Skeletal muscle satellite cell (primary cell): ENCODE results near the gene RAPGEF1.
"Not testable (repeated sequence)": the region's sequence is repeated elsewhere in the genome, so short reads cannot be mapped to it uniquely, and the experiment has no call there.

ENCODE experiments used
- H3K27me3 ChIP-seq: 2 replicates; pipeline ENCODE4 v1.7.0; 2013; ENCODE audit warnings: low read length; ENCODE audit not compliant: control insufficient read depth, insufficient read depth
- H3K36me3 ChIP-seq: 2 replicates; pipeline ENCODE4 v1.7.0; 2013; ENCODE audit warnings: mild to moderate bottlenecking, control low read depth, low read length; ENCODE audit not compliant: insufficient read depth
- H3K4me1 ChIP-seq: 2 replicates; pipeline ENCODE4 v1.7.0; 2013; ENCODE audit warnings: low read length; ENCODE audit not compliant: control insufficient read depth, insufficient read depth
- H3K4me2 ChIP-seq: 2 replicates; pipeline ENCODE4 v1.7.0; 2013; ENCODE audit warnings: mild to moderate bottlenecking, low read length
- H3K4me3 ChIP-seq: 2 replicates; pipeline ENCODE4 v1.7.0; 2013; ENCODE audit warnings: low read length
- H3K9ac ChIP-seq: 2 replicates; pipeline ENCODE4 v1.7.0; 2013; ENCODE audit warnings: mild to moderate bottlenecking, low read depth, low read length, moderate library complexity
- H3K9me3 ChIP-seq: replicated peaks from 2 replicates; pipeline ENCODE4 v1.7.0; 2013; ENCODE audit warnings: mild to moderate bottlenecking, control low read depth, low read length

RAPGEF1 gene

DNA sequence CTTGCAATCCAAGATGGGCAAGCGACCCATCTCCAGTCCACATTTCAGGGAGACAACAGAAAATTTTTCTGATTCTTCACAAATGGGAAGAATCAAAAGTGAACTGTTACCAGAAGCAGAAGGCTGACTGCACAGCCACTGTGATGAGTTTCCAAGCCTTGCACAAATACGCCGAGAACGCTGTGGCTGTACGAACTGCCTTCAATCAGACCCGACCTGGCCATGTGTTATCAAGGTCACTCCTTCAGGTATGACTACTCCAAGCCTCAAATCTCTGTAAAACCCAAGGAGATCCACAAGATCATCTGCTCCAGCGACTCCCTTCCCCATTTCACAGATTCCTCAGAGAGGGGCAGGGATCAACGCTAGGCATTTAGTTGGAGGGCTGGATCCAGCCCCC is 26.9 kb downstream of the RAPGEF1 start:
- Histone ChIP-seq H3K4me3 (no peak overlapping the region), H3K4me2 (no peak overlapping the region), H3K9me3 (no peaks in the 10 kb centered on the region), H3K4me1 (peaks cover 48% of the 10 kb centered on the region), H3K27me3 (no peaks in the 10 kb centered on the region), H3K9ac (no peak overlapping the region), H3K36me3 (no peaks in the 10 kb centered on the region)

- Histone ChIP-seq H3K9me3 (no peaks in the 10 kb centered on the region), H3K9ac (no peak overlapping the region), H3K4me2 (no peak overlapping the region), H3K4me3 (no peak overlapping the region), H3K27me3 (no peaks in the 10 kb centered on the region), H3K4me1 (peaks cover 56% of the 10 kb centered on the region), H3K36me3 (no peaks in the 10 kb centered on the region)
Observed at GRCh38 chr9:131712151-131712716, 27.6 kb downstream of the RAPGEF1 start.

DNA sequence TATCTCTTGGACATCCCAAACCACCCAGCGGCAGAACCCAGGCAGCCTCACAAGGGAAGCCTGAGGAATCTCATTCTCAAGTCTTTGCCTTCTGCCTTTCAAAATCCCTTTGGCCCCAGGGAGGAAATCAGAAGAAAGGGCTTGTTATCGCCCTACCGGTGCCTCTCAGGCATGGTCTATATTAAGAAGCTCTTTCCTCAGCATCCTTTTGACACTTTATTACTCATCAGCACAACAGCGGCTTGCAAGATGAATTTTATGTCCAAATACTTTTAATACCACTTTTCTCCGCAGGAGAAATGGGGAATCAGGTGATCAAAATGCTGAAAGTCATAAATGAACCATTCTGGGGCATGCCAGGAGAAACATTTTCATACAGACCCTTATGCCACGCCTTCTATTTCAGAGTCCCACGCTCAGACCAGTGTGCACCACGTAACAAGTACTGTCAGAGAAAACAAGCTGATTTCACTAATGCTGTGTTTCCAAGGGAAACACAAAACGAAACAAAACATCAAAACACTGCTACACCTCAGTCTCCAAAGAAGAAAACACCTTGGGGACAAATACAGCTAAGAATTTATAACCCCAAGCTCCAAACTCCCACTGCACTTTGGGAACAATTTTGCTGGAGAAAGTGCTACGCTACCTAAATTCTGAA is 30.0 kb downstream of the RAPGEF1 start:
- no peaks in the 10 kb centered on the region for H3K27me3 ChIP-seq
- no peaks in the 10 kb centered on the region for H3K36me3 ChIP-seq
- H3K9me3 ChIP-seq: no peaks in the 10 kb centered on the region
- no peak overlapping the region for H3K4me3 ChIP-seq
- peaks cover 76% of the 10 kb centered on the region for H3K4me1 ChIP-seq
- H3K4me2 ChIP-seq: peak overlapping the region; percentile 47
- H3K9ac ChIP-seq: peak overlapping the region; percentile 63

- H3K9ac ChIP-seq: peak overlapping the region; percentile 63
Observed at GRCh38 chr9:131709010-131709770, 30.7 kb downstream of the RAPGEF1 start.

GRCh38 chr9:131708226-131709002 is 31.5 kb downstream of the RAPGEF1 start:
- no peaks in the 10 kb centered on the region for H3K36me3 ChIP-seq
- no peaks in the 10 kb centered on the region for H3K27me3 ChIP-seq
- H3K4me1 ChIP-seq: peaks cover 71% of the 10 kb centered on the region
- peak overlapping the region; percentile 65 for H3K4me2 ChIP-seq
- H3K4me3 ChIP-seq: peak overlapping the region; percentile 28
- no peaks in the 10 kb centered on the region for H3K9me3 ChIP-seq
- peak overlapping the region; percentile 65 for H3K9ac ChIP-seq

More at GRCh38 chr9:131709010-131709770, 30.7 kb downstream of the RAPGEF1 start:
- H3K27me3 ChIP-seq, H3K4me3 ChIP-seq, H3K36me3 ChIP-seq, H3K9me3 ChIP-seq: not testable (repeated sequence)
- H3K4me2 ChIP-seq: peak overlapping the region; percentile 47
- peaks cover 76% of the 10 kb centered on the region for H3K4me1 ChIP-seq

DNA sequence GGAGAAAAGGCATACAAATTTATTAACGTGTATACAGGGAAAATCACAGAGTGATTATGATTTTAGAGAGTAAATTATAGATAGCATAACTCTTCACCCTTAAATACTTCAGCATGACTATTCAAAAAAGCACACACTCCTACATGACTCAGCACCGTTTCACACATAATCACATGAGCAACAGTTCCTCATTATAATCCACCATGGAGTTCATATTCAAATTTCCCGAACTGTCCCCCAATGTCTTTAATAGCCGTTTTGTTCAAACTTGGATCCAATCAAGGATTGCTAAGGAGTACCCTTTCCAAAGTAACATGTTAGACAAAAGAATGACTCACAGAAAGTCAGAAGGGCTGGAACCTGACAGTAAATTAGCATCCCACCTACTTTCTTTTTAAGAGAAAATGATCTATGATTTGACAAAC is 32.1 kb downstream of the RAPGEF1 start:
- Histone ChIP-seq H3K4me1 (peaks cover 65% of the 10 kb centered on the region), H3K4me2 (peak overlapping the region; percentile 65), H3K27me3 (no peaks in the 10 kb centered on the region), H3K9ac (peak overlapping the region; percentile 65), H3K4me3 (peak overlapping the region; percentile 33), H3K36me3 (no peaks in the 10 kb centered on the region), H3K9me3 (no peaks in the 10 kb centered on the region)

DNA sequence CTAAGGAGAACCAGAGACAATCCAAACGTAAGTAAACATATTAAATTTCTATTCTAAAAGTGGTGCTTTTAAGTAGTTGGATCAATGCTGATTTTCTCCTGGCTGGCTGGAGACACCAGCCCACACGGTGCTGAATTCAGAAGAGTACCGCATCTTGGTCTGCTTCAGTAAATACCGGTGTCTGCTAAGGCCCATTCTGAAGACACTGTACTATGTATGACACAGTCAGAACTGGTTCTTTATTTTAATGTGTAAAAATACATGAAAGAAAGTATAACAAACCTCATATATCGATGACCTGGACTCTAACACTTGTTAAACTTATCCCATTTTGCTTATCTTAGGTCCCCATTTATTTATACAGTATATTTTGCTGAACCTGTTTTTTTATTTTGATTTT is 32.8 kb downstream of the RAPGEF1 start:
- H3K9ac ChIP-seq: peak overlapping the region; percentile 65
- peak overlapping the region; percentile 65 for H3K4me2 ChIP-seq
- peak overlapping the region; percentile 33 for H3K4me3 ChIP-seq
- H3K27me3 ChIP-seq: no peaks in the 10 kb centered on the region
- peaks cover 65% of the 10 kb centered on the region for H3K4me1 ChIP-seq
- no peaks in the 10 kb centered on the region for H3K36me3 ChIP-seq
- H3K9me3 ChIP-seq: no peaks in the 10 kb centered on the region

DNA sequence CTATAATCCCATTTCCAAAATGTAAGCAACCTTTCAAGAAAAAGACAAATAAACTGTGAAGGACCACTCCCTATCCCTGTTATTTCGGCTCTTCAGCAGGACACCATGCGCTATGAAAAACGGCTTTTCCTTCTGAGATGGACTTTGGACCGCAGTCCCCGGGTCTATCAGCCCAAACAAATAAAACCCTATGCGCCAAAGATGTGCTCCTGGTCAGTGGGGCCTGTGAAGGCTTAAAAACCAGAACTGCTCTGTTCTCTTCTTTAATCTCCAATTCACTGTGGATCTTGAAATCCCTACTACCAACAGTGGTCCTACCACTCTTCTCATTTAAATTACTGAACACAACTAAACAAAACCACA is 33.3 kb downstream of the RAPGEF1 start:
- Histone ChIP-seq H3K4me3 (no peak overlapping the region), H3K9ac (no peak overlapping the region), H3K27me3 (no peaks in the 10 kb centered on the region), H3K9me3 (no peaks in the 10 kb centered on the region), H3K4me2 (no peak overlapping the region), H3K36me3 (no peaks in the 10 kb centered on the region), H3K4me1 (peaks cover 65% of the 10 kb centered on the region)

GRCh38 chr9:131704988-131705387 is 34.9 kb downstream of the RAPGEF1 start:
- Histone ChIP-seq H3K9me3 (no peaks in the 10 kb centered on the region), H3K4me3 (no peak overlapping the region), H3K4me1 (peaks cover 60% of the 10 kb centered on the region), H3K4me2 (no peak overlapping the region), H3K9ac (no peak overlapping the region), H3K36me3 (no peaks in the 10 kb centered on the region), H3K27me3 (no peaks in the 10 kb centered on the region)

DNA sequence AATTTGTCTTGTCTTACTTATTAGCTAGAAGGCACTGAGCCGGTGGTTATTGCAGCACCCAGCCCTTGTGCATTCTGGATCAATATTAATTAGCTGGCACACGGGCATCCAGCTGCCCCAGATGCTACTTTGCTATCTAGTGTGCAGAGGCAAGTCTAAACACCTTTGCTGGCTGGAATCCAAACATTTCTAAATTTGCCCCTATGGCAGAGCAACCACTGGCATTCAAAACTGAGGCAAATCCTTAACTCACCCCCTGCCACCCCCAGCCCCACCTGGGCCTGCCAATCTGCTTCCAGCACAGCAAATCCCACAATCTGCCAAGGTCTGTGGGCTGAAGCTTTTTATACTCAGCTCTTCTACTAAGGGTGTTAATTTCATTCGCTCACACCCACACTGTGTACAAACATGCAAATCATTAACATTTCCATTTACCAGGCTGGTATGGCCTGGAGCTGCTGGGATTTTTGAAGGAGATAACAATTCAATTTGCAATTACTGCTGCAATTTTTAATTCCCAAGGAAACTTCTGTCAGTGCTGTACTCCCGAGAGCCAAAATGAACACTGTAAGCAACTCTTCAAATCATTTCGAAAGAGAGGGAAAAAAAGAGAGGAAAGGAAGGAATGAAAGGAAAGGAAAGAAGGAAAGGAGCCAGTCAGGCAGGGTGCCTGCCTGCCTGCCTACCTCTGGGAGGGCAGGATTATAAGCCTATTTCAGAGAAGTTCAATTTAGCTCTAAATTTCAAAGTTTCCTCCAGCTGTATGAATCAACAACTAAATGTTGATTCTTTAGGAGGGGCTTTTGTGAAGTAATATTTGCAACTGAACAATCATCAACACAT is 35.5 kb downstream of the RAPGEF1 start:
- Histone ChIP-seq H3K4me3 (no peak overlapping the region), H3K9ac (no peak overlapping the region), H3K4me2 (no peak overlapping the region), H3K9me3 (no peaks in the 10 kb centered on the region), H3K4me1 (peaks cover 54% of the 10 kb centered on the region), H3K36me3 (no peaks in the 10 kb centered on the region), H3K27me3 (no peaks in the 10 kb centered on the region)
